ENCODE results near the gene GNG10. TPM values are rescaled to one million over a fixed set of nuclear protein-coding genes. Genes with fewer than 3 reads are reported as not detected.
A peak's percentile ranks its signal among the peaks of the same experiment; 100 is the strongest.

Gene GNG10
- total RNA-seq, 1 donor from 2014 or later, result 29.6 TPM

- Histone ChIP-seq H3K79me2 (ENCODE audit: insufficient read depth, low read length) (peaks cover 51% of the 10 kb centered on the region), H2AFZ (ENCODE audit: low read depth, low read length) (peak within 1 kb of the TSS; percentile 98), H3K4me3 (ENCODE audit: insufficient read depth, low read depth, low read length) (peak within 1 kb of the TSS; percentile 99), H3K27ac (ENCODE audit: low read depth, low read length) (peak within 1 kb of the TSS; percentile 85), H4K20me1 (ENCODE audit: insufficient read depth, low read length) (peaks cover 46% of the 10 kb centered on the region), H3K4me2 (ENCODE audit: low read length) (peak within 1 kb of the TSS; percentile 88), H3K36me3 (ENCODE audit: insufficient read depth, low read length) (no peaks in the 10 kb centered on the region), H3K9ac (ENCODE audit: low read length) (peak within 1 kb of the TSS; percentile 95), H3K27me3 (ENCODE audit: insufficient read depth, low read length) (no peaks in the 10 kb centered on the region), H3K9me3 (ENCODE audit: insufficient read depth, low read depth, low read length) (no peaks in the 10 kb centered on the region), H3K4me1 (ENCODE audit: insufficient read depth, low read length) (peaks cover 13% of the 10 kb centered on the region)
- H3K9me3 Mint-ChIP-seq (ENCODE audit: unreplicated experiment), result no peaks in the 10 kb centered on the region
- no peaks in the 10 kb centered on the region for H3K27me3 Mint-ChIP-seq (ENCODE audit: low read depth, unreplicated experiment)
- peak within 1 kb of the TSS; percentile 84 for H3K27ac Mint-ChIP-seq (ENCODE audit: unreplicated experiment)
- FAIRE-seq (no peak), DNase-seq (ENCODE audit: low read depth) (peak; percentile 98)
- TF ChIP-seq, protein P1, sequence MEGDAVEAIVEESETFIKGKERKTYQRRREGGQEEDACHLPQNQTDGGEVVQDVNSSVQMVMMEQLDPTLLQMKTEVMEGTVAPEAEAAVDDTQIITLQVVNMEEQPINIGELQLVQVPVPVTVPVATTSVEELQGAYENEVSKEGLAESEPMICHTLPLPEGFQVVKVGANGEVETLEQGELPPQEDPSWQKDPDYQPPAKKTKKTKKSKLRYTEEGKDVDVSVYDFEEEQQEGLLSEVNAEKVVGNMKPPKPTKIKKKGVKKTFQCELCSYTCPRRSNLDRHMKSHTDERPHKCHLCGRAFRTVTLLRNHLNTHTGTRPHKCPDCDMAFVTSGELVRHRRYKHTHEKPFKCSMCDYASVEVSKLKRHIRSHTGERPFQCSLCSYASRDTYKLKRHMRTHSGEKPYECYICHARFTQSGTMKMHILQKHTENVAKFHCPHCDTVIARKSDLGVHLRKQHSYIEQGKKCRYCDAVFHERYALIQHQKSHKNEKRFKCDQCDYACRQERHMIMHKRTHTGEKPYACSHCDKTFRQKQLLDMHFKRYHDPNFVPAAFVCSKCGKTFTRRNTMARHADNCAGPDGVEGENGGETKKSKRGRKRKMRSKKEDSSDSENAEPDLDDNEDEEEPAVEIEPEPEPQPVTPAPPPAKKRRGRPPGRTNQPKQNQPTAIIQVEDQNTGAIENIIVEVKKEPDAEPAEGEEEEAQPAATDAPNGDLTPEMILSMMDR (IDR thresholded peaks at IDR 0.05; ENCODE audit: insufficient read depth, low read depth, low read length), result no peak
- no peak for TF ChIP-seq EZH2 (IDR thresholded peaks at IDR 0.05; ENCODE audit: insufficient read depth, low read length)
- H3K36me3 Mint-ChIP-seq (ENCODE audit: low read depth, unreplicated experiment), result no peaks in the 10 kb centered on the region
- peak within 1 kb of the TSS; percentile 100 for H3K4me3 Mint-ChIP-seq (ENCODE audit: unreplicated experiment)
- H3K4me1 Mint-ChIP-seq (ENCODE audit: low read depth, unreplicated experiment), result peaks cover 24% of the 10 kb centered on the region
These were observed 30.0 kb upstream of the GNG10 start, which contains the start of gene DNAJC25 for GRCh38 chr9:111631214-111631971. DNAJC25 (plus strand) TSS chr9:111631334; CDS start chr9:111631408, 74 bp downstream.

DNA sequence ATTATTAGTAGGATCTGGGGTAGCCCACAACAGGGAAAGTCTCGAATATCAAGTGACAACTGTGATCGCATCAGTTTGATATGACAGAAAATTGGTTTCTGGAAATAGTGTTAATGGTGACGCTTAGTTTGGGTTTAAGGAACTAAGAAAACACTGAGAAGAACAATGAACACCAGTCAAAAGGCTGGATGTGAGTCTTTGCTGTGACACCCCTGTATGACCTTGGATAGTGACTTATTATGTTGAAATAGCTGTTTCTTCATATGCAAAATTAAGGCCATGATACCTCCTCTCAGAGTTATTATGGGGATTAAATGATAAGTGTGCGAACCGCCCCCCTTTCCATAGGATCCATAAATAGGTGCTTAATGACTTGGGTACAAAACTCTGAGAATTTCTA, 29.3 kb upstream of the GNG10 start:
- Histone ChIP-seq H2AFZ (ENCODE audit: low read depth, low read length) (no peak overlapping the region), H3K27ac (ENCODE audit: low read depth, low read length) (peak overlapping the region; percentile 85)
- TF ChIP-seq, protein P1 (IDR thresholded peaks at IDR 0.05; ENCODE audit: insufficient read depth, low read depth, low read length), result no peak
- no peak for TF ChIP-seq EZH2 (IDR thresholded peaks at IDR 0.05; ENCODE audit: insufficient read depth, low read length)

More for the DNA sequence above, 29.3 kb upstream of the GNG10 start:
- DNase-seq (ENCODE audit: low read depth) (no peak), FAIRE-seq (no peak)
- Mint-ChIP-seq H3K27ac (ENCODE audit: unreplicated experiment) (peak overlapping the region; percentile 84), H3K4me1 (ENCODE audit: low read depth, unreplicated experiment) (peaks cover 24% of the 10 kb centered on the region), H3K4me3 (ENCODE audit: unreplicated experiment) (peak overlapping the region; percentile 92), H3K9me3 (ENCODE audit: unreplicated experiment) (no peaks in the 10 kb centered on the region), H3K36me3 (ENCODE audit: low read depth, unreplicated experiment) (no peaks in the 10 kb centered on the region), H3K27me3 (ENCODE audit: low read depth, unreplicated experiment) (no peaks in the 10 kb centered on the region)
- Histone ChIP-seq H3K27me3 (ENCODE audit: insufficient read depth, low read length) (no peaks in the 10 kb centered on the region), H3K4me2 (ENCODE audit: low read length) (peak overlapping the region; percentile 88), H3K4me1 (ENCODE audit: insufficient read depth, low read length) (peaks cover 13% of the 10 kb centered on the region), H3K9me3 (ENCODE audit: insufficient read depth, low read depth, low read length) (no peaks in the 10 kb centered on the region), H3K36me3 (ENCODE audit: insufficient read depth, low read length) (no peaks in the 10 kb centered on the region), H3K9ac (ENCODE audit: low read length) (peak overlapping the region; percentile 95), H4K20me1 (ENCODE audit: insufficient read depth, low read length) (peaks cover 53% of the 10 kb centered on the region), H3K79me2 (ENCODE audit: insufficient read depth, low read length) (peaks cover 58% of the 10 kb centered on the region), H3K4me3 (ENCODE audit: insufficient read depth, low read depth, low read length) (peak overlapping the region; percentile 99)

Measured in astrocyte (in vitro differentiated cells and primary cell).